Peyer's patch (tissue), 4 donors: ENCODE data around the gene CDC42SE2.

Experiments used
- POLR2A ChIP-seq, 2 donors: fragments of 450-650 bp; IDR thresholded peaks; one replicate each; pipeline ENCODE4 v1.5.1; 2017; ENCODE audit warnings: antibody characterized with exemption in 2 of 2, mild to moderate bottlenecking in 2 of 2, moderate library complexity in 2 of 2
- TF ChIP-seq, protein P1 (sequence below), 6 experiments: fragments of 450-650 bp in 4 of 6; fragments of 200-600 bp in 2 of 6; sonication (generic) in 1 of 6; IDR thresholded peaks; one replicate each; pipeline ENCODE4 v1.5.1; 2017 to 2019; ENCODE audit warnings: antibody characterized with exemption in 6 of 6, mild to moderate bottlenecking in 3 of 6, moderate library complexity in 1 of 6

DNA sequence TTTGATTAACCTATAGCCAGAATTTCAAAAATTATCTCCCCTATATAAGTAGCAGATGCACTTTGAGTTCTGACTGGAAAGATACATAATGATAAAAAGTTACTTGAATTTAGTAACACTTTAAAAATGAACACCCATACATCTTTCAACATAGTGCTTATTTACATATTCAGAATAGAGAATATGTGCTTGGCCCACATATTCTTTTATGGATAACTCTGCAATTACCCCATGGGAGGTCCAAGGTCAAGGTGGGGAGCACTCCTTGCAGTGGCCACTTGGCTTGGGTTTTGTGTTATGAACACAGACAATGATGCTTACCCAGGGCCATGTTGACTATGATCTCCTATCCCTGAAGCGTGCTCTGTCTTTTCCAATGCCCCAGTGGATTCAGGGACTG, 169.3 kb downstream of the CDC42SE2 start:
- TF ChIP-seq, protein P1, sequence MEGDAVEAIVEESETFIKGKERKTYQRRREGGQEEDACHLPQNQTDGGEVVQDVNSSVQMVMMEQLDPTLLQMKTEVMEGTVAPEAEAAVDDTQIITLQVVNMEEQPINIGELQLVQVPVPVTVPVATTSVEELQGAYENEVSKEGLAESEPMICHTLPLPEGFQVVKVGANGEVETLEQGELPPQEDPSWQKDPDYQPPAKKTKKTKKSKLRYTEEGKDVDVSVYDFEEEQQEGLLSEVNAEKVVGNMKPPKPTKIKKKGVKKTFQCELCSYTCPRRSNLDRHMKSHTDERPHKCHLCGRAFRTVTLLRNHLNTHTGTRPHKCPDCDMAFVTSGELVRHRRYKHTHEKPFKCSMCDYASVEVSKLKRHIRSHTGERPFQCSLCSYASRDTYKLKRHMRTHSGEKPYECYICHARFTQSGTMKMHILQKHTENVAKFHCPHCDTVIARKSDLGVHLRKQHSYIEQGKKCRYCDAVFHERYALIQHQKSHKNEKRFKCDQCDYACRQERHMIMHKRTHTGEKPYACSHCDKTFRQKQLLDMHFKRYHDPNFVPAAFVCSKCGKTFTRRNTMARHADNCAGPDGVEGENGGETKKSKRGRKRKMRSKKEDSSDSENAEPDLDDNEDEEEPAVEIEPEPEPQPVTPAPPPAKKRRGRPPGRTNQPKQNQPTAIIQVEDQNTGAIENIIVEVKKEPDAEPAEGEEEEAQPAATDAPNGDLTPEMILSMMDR (IDR thresholded peaks at IDR 0.05): no peak
- no peak for TF ChIP-seq POLR2A (IDR thresholded peaks at IDR 0.05)
